ENCODE measurements around the gene GMNC.
A peak's percentile ranks its signal among the peaks of the same experiment; 100 is the strongest.
"Not testable (repeated sequence)": the region's sequence is repeated elsewhere in the genome, so short reads cannot be mapped to it uniquely, and the experiment has no call there.

Gene GMNC

GRCh38 chr3:190862209-190863118, at the start of gene GMNC:
Gene GMNC, minus strand, starts transcription at chr3:190862694. Its CDS starts 79 bp downstream, at chr3:190862615.
- no peak for FAIRE-seq

- FAIRE-seq = no peak
Measured at GRCh38 chr3:190911382-190911781, 48.9 kb upstream of the GMNC start.

GRCh38 chr3:190909908-190910307, 47.4 kb upstream of the GMNC start:
- no peak for FAIRE-seq

- no peak for FAIRE-seq
Measured at GRCh38 chr3:190903156-190903555, 40.7 kb upstream of the GMNC start.

- no peak for FAIRE-seq
Measured at GRCh38 chr3:190902292-190902691, 39.8 kb upstream of the GMNC start.

GRCh38 chr3:190892395-190892902, 30.0 kb upstream of the GMNC start:
- FAIRE-seq = no peak

- FAIRE-seq = no peak
Measured at GRCh38 chr3:190886945-190887344, 24.5 kb upstream of the GMNC start.

GRCh38 chr3:190883973-190884832, 21.7 kb upstream of the GMNC start:
- FAIRE-seq = peak; percentile 95

GRCh38 chr3:190883141-190883540, 20.6 kb upstream of the GMNC start:
- FAIRE-seq = no peak

- FAIRE-seq = no peak
Measured at GRCh38 chr3:190877925-190878324, 15.4 kb upstream of the GMNC start.

GRCh38 chr3:190876433-190876832, 13.9 kb upstream of the GMNC start:
- not testable (repeated sequence) for FAIRE-seq

- not testable (repeated sequence) for FAIRE-seq
Measured at GRCh38 chr3:190875061-190875460, 12.6 kb upstream of the GMNC start.

GRCh38 chr3:190870127-190870526, 7.6 kb upstream of the GMNC start:
- FAIRE-seq = no peak

GRCh38 chr3:190867071-190867470, 4.6 kb upstream of the GMNC start:
- FAIRE-seq = no peak

- FAIRE-seq = no peak
Measured at GRCh38 chr3:190865828-190866227, 3.3 kb upstream of the GMNC start.

GRCh38 chr3:190865419-190865818, 2.9 kb upstream of the GMNC start:
- FAIRE-seq = no peak

GRCh38 chr3:190864002-190864401, 1.5 kb upstream of the GMNC start:
- FAIRE-seq = no peak

- FAIRE-seq = no peak
Measured at GRCh38 chr3:190863119-190863465, 598 bp upstream of the GMNC start.

GRCh38 chr3:190860521-190860920, 2.0 kb downstream of the GMNC start:
- no peak for FAIRE-seq

GRCh38 chr3:190855151-190855550, 7.3 kb downstream of the GMNC start:
- no peak for FAIRE-seq

- no peak for FAIRE-seq
Measured at GRCh38 chr3:190854062-190854461, 8.4 kb downstream of the GMNC start.

- FAIRE-seq = no peak
Measured at GRCh38 chr3:190853464-190853863, 9.0 kb downstream of the GMNC start.

- FAIRE-seq = no peak
Measured at GRCh38 chr3:190849607-190850006, 12.9 kb downstream of the GMNC start.

- FAIRE-seq = no peak
Measured at GRCh38 chr3:190848870-190849269, 13.6 kb downstream of the GMNC start.
